PFSK-1 (cell line): Measurements from ENCODE around the gene ITCH.

ENCODE experiments used
- POLR2AphosphoS5 ChIP-seq: IDR thresholded peaks from 2 replicates; pipeline ENCODE4 v1.6.1; 2012; ENCODE audit warnings: low read depth, mild to moderate bottlenecking, control low read depth, low read length, moderate library complexity
- TF ChIP-seq, protein P1 (sequence below), 2 experiments: IDR thresholded peaks; 2 replicates each; pipeline versions ENCODE4 v1.6.1 to v1.8.0; 2011 to 2012; ENCODE audit warnings: low read depth in 2 of 2, low read length in 2 of 2, control low read depth in 1 of 2, inconsistent platforms in 1 of 2, mild to moderate bottlenecking in 1 of 2, moderate library complexity in 1 of 2; ENCODE audit not compliant: insufficient read depth in 1 of 2

- no peak for TF ChIP-seq POLR2AphosphoS5
- TF ChIP-seq, protein P1, sequence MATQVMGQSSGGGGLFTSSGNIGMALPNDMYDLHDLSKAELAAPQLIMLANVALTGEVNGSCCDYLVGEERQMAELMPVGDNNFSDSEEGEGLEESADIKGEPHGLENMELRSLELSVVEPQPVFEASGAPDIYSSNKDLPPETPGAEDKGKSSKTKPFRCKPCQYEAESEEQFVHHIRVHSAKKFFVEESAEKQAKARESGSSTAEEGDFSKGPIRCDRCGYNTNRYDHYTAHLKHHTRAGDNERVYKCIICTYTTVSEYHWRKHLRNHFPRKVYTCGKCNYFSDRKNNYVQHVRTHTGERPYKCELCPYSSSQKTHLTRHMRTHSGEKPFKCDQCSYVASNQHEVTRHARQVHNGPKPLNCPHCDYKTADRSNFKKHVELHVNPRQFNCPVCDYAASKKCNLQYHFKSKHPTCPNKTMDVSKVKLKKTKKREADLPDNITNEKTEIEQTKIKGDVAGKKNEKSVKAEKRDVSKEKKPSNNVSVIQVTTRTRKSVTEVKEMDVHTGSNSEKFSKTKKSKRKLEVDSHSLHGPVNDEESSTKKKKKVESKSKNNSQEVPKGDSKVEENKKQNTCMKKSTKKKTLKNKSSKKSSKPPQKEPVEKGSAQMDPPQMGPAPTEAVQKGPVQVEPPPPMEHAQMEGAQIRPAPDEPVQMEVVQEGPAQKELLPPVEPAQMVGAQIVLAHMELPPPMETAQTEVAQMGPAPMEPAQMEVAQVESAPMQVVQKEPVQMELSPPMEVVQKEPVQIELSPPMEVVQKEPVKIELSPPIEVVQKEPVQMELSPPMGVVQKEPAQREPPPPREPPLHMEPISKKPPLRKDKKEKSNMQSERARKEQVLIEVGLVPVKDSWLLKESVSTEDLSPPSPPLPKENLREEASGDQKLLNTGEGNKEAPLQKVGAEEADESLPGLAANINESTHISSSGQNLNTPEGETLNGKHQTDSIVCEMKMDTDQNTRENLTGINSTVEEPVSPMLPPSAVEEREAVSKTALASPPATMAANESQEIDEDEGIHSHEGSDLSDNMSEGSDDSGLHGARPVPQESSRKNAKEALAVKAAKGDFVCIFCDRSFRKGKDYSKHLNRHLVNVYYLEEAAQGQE (IDR thresholded peaks at IDR 0.05; ENCODE audit: insufficient read depth in 1 of 2, low read depth in 2 of 2, low read length in 2 of 2) = no peak
Measured at GRCh38 chr20:34412453-34412852, 49.4 kb downstream of the ITCH start.
